GM18870 (cell line): Measurements from ENCODE around the gene CDR2.

Experiments used
- ATAC-seq: cut with Tn5 transposase; IDR thresholded peaks from one replicate; pipeline ENCODE4 v1.9.1; 2021; ENCODE audit warnings: moderate library complexity; ENCODE audit not compliant: unreplicated experiment

The CDR2 gene

DNA sequence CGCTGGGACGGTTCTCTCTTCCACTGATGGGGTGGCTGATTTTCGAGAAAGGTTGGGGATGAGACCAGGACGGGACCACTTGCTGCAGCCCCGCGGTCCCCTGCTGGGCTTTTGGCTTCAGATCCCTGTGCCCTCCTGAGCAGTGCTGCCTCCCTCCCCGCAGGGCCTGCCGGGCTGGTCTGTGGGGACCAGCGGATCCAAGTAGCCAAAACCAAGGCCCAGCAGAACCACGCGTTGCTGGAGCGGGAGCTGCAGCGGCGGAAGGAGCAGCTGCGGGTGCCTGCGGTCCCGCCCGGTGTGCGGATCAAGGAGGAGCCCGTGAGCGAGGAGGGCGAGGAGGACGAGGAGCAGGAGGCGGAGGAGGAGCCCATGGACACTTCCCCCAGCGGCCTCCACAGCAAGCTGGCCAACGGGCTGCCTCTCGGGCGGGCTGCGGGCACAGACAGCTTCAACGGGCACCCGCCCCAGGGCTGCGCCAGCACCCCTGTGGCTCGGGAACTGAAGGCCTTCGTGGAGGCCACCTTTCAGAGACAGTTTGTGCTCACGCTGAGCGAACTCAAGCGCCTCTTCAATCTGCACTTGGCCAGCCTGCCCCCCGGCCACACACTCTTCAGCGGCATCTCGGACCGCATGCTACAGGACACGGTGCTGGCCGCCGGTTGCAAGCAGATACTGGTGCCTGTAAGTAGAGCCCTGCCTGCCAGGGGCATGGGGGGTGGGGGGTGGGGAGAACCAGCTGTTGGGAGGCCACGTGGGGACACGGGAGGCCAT is 48.6 kb downstream of the CDR2 start:
- no peak for ATAC-seq

DNA sequence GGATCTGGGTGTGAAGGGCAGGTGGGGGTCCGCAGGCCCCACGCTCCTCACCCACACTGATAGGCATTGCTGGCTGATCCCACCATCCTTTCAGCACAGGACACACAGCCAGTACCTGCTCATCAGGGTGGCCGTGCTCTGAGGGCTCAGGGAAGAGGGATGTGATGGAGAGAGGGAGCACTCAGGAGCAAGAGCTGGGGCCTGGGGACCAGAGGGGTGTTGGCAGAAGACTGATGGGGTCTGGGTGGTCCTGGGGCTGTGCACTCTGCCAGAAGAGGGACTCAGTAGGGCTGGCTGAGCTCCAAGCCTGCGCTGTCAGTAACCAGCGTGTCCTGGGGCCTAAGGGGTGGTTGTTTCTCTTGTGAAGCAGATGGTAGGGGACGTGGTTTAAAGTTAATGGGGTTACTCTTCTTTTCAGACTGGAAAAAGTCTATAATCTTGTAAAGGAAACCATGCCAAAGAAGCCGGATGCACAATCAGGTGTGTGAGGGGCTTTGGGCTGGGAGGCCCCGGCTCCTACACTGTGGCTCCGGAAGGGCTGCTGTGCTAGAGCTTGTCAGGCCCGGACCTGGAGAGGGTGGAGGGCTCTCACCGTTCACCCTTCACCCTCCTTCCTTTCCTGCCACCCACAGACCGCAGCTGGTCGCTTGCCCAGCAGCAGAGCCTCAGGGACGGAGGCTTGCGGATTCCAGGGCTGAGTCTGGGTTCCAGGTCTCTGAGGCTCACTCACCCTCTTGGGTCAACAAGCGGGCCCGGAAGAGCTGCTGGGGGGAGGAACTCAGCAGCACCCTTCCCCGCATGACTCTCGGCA is 49.4 kb downstream of the CDR2 start:
- ATAC-seq, result no peak

DNA sequence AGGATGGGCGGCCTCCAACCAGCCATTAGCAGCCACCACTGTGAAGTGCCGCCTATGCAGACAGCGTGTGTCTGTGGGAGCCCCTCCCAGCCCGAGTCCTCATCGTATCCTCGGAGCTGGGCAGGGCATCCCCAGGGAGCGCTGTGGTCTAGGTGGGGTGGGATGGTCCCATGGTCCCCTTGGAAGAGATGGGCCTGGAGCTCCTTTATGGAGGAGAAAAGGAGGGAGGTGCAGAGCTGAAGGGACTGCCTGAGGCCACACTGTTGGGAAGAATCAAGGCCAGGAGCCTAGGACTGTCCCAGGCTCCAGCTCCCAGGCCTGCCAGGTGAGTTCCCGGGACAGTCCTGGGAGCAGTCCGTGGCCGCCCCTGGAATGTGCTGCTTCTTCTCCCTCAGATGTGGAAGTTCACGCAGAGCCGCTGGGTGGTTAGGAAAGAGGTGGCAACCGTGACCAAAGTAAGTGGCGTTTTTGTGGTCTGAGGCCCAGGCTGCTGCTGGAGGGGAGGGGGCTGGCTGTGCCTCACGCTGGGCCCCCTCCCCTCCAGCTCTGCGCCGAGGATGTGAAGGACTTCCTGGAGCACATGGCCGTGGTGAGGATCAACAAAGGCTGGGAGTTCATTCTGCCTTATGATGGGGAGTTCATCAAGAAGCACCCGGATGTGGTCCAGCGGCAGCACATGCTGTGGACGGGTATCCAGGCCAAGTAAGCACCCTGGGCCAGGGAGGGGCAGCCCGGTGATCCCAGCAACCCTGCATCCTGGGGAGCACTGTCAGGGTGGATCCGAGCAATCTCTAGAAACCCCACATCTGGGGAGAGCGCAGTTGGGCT is 50.2 kb downstream of the CDR2 start:
- ATAC-seq, result no peak

DNA sequence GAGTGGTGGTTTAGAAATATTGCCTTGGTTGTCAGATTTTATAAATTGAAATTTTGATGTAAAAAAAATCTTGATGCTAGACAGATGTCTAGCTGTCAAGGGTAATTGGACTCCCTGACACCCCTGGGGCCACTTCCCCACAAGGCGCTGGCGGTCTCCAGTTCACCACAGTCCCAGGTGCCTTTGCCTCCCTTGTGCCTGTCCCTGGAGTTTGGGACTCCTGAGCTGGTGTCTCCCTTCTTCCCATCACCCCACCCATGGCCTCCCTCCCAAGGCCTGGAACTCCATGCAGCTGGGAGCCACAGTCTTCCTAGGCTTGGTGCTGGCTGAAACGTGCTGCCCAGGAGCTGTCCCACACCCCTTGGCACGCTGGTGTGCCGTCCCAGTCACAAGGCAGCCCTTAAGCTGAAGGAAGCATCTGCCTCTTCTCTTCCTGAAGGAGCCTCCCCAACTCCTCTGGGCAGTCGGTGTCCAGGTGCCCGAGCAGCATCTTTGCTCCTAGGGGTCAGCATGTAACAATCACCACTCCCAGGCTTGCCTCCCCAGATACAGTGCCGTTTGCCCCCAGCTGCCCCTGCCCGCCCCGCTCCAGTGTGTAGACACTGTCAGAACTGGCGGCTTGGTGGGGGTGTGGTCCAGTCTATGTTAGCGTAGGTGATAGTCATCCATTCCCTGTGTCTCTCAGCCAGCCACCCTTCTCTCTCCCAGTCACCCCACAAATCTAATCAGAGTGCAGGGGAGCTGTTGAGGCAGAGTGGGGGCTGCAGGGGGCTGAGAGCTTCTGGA is 51.1 kb downstream of the CDR2 start:
- ATAC-seq, result no peak

DNA sequence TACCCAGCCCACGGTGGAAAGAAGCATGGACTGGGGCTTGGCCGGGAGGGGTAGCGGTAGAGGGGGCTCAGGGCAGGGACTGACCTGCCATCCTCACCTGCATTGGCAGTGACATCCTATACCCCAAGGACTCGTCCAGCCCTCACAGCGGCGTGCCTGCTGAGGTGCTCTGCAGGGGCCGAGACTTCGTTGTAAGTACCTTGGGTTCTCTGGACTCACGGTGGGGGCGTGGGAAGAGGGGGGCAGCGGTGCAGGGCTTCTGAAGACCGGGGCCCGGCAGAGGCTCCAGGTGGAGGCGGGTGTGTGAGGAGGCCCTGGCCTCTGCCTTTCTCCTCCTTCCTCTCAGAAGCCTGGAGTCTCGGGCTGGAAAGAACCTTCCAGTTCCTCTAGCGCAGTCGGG is 51.7 kb downstream of the CDR2 start:
- ATAC-seq, result no peak

DNA sequence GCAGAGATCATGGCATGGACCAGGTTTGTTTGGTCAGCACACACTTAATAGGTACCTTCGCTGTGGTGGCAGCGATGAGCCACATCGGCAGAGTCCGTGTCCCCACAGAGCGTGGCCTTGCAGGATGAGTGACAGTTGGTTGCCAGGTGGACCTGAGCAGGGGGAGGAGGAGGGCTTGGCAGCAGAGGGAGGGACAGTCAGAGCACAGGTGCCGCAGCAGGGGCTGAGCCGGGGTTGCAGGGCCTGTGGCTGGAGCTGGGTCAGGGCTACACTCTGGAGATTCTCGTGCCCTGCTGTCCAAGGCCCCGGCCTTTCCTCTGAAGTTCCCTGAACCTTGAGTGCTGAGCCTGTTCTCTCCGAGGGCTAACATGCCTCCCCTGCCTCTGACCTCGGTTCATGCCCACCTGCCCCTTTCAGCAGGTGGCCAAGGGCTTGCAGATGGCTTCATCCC is 52.4 kb downstream of the CDR2 start:
- no peak for ATAC-seq

DNA sequence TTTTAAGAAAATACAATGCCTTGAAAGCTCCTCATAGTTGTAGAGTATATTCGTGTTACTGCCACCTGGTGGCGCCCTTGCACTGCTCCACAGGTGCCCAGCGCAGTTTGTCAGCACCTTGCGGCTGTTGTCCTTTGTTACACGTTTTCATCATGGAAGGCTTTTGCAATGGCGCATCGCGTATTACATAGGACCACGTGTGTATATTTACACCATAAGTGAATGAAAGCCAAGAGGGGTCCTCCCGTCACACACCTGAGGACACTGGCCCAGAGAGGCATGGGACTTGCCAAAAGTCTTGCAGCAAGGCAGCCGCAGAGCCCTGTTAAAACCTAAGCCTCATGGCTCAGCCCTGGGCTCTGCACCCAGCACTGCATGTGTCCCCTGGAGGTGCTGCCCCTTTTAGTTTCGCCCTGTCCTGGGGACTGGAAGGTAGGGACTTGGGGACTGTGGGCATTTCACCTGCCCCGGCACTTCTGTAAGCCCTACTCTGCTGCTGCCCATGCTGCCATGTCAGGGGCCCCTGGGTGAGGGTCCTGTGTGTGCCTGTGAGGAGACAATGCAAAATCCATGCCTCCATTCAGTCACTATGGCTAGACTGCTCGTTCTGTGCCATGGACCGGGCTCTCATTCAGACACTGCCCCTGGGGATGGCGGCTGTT is 52.9 kb downstream of the CDR2 start:
- ATAC-seq, result no peak

DNA sequence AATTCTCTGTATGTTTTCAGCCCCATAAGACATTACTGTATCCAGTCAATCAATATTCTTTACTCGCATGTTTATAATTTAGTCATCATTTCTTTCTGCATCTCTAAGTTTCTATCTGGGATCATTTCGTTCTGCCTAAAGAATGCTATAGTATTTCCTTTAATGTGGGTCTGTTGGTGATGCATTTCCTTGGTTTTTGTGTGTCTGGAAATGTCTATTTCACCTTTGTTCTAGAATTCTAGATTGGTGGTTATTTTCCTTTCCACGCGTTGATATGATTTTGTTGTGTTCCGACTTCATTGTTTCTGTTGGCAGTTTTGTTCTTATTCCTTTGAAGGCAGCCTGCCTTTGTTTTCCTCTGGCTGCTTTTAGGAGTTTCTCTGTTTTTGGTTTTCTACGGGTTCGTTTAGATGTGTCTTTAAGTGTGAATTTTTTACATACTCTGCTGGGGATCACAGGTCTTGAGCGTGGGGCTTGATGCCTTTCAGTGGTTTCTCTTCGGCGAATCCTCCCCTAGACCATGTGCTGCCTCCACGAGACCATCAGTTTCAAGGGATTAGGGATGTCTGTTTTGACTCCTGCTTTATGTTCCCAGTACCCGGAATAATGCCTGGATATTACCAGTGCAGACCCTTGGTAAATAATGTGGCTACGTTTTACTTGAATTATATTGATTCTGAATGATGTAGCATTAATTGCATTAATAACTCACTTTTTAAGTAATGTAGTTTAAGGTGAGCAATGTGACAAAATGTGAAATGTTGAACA is 53.7 kb downstream of the CDR2 start:
- ATAC-seq, result no peak

DNA sequence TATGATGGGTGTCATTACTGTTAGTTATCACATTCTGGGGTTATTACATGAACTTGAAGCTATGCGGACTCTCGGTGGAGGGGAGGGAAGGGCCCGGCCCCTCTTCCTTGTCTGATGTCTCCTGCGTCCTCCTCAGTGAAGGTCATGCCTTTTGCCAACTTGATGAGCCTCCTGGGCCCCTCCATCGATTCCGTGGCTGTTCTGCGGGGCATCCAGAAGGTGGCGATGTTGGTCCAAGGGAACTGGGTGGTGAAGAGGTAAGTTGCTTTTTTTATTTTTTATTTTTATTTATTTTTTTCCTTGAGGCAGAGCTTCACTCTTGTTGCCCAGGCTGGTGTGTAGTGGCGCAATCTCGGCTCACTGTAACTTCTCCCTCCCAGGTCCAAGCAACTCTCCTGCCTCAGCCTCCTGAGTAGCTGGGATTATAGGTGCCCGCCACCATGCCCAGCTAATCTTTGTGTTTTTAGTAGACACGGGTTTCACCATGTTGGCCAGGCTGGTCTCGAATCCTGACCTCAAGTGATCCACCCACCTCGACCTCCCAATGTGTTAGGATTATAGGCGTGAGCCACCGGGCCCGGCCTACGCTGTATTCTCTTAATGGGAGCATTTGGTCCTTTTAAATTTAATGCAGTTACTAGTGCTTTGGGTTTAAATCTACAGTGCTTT is 55.6 kb downstream of the CDR2 start:
- ATAC-seq, result no peak

DNA sequence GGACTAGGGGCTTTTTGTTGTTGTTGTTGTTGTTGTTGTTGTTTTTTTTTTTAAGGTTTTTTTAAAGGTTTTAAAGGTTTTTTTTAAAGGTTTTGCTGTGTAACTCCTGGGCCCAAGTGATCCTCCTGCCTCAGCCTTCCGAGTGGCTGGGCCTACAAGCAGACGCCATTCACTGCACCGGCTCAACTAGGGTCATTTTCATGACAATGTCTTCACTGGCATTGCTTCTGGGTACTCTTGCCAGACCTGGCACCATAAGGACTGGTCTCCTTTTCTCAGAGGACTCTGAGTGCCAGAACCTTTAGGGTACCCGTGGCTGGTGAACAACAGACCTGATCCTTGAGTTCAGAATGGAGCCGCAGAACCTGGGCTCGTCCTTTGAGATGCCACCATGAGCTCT is 56.8 kb downstream of the CDR2 start:
- no peak for ATAC-seq

DNA sequence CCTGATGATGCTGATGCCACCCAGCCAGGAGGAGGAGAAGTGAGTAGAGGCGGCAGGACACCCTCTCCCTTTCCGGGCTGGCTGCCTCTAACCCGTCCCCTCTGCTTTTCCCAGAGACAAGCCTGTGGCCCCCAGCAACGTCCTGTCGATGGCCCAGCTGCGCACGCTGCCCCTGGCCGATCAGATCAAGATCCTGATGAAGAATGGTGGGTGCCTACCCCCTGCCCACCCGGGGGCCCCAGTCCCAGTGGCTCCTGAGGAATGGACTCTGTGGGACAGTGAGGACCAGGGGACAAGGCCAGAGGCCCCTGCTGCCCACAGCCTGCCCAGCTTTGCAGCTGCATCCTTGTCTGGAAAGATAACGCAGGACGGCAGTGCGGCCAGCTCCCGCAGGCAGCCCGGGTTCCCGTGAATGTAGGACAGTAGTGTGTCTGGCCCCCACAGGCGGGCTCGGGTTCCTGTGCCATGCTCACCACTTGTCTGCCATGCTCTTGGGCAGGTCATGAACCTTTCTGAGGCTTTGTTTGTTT is 57.4 kb downstream of the CDR2 start:
- no peak for ATAC-seq

DNA sequence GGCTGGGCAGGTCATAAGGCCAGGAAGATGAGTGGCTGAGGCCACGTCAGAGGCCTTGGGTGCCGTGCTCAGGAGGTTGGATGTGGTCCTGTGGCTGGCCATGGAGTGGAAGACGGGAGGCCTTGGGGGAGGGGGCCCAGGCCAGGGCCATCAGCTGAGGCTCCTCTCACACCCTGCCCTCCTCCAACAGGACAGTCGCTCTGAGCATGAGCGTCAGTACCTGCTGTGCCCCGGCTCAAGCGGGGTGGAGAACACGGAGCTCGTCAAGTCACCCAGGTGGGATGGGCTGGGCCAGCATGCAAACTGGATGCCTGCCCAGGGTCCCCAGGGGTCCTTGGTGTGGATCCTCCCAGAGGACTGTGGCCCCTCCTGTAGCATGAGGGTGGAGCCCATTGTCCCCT is 58.0 kb downstream of the CDR2 start:
- ATAC-seq, result no peak

DNA sequence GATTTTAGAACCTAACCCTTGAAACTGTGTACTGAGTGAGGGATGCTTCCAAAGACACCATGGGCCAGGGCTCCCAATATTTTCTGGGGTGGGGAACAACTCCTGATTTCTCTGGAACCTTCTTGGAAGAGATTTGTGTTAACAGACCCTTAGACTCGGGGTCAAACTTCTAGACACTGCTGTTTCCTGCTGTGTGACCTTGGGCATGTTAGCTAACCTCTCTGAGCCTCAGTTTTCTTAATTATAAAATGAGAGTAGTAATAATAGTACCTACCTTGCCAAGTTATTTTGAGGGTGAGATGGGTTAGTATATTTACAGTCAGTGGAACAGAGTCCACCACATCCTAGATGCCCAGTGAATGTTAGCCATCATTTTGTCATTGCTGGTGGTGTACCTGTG is 58.4 kb downstream of the CDR2 start:
- ATAC-seq, result no peak

DNA sequence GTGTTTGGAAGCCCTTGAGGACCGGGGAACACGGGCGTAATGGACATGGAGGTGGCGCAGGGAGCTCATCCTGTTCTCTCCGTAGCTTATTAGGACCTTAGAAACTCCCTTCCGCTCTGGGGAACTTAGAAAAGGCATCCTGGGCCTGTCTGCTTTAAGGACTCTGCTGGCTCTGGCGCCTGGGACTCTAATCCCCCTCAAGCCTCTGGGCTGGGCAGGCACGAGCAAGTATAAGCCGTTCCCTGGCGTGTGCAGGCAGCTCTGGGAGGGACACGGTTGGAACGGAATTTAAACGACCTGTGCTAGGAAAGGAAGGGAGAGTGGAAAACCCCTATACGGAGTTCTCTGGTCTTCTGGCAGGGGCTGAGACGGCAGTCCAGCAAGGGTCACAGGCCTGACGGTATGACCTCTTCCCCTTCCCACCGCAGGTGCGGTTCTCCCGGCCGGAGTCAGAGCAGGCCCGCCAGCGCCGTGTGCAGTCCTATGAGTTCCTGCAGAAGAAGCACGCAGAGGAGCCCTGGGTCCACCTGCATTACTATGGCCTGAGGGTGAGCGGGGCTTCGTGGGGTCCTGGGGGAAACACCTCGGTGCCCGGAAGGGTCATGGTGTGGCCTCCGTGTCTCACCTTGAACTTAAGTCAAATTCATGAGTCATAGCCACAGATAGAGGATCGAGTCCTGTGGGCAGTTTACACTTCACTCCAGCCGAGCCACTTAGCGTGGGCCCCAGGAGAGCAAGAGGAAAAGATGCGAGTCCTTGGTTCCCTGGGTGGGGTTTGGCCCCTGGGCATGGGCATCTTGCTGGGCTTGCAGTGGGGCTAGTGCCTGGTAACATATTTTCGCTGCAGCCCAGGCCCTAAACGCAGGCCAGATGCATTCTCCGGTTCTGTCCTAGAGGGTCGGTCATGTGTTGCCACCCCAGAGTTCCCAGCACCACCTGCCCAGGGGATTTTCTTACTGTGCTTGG is 59.5 kb downstream of the CDR2 start:
- no peak for ATAC-seq

DNA sequence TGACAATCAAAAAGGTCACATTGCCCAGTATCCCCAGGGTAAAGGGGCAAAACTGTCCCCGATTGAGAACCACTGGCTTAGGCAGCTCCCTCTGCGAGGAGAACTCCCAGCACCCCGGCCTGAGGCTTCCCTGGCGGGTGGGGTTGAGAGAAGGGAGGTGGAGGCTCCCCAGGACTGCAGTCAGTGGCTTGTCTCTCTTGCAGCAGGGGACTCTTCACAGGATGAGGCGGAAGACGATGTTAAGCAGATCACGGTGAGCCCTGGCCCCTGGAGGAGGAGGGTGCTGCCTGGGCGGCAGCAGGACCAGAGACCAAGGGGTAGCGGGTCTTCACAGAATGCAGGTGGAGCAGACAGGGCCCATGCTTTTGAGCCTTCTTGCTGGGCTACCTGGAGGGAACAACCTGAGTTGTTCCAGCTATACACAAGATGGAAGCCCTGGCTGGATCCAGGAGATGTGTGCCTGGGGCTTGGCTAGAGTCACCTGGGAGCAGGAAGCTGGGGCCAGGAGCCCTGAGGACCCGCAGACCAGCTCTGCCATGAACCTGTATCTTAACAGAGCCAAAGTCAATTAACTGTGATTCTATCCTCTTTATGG is 60.4 kb downstream of the CDR2 start:
- ATAC-seq, result no peak

DNA sequence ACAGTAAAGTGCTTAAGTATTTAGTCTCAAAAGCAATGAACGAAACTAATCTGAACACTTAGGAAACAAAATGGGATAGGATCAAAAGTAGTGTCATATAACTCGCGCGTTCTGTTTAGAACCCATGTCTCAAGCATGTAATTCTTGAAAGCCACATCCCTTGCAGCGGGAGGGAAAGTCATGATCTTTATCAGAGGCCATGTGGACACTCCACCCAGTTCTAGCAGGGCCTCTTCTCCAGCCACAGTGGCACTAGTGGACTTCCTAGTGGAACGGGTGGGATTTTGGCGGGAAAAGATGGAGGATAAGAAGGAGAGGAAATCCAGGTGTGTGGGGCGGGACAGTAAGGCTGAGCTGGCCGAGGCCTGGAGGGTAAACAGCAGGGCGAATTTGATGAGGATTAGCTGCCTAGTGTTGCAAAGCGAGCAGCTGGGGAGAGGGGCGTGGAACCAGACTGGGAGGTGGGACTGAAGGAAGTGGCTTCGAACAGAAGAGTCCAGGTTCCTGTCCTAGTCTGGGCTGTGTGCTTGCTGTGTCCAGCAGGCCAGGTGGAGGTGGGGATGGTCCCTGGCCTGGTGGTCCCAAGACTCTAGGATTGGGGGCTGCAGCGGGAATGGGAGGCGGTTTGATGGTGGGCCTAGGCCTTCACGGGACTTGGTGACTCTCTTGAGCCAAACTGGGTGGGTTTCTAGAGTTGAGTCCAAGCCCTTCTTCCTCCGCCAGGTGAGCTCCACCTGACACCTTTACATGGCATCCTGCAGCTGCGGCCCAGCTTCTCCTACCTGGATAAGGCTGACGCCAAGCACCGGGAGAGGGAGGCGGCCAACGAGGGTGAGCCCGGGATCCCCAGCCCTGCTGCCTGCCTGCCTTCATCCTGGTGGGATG is 61.3 kb downstream of the CDR2 start:
- no peak for ATAC-seq
